A549 (cell line): Measurements from ENCODE around the gene AMACR.

ENCODE experiments used
- TF ChIP-seq, protein P1 (sequence below): fragments of >200 bp; sonication (Bioruptor Twin); formaldehyde crosslinking; IDR thresholded peaks from 3 replicates; pipeline ENCODE4 v1.5.1; 2016
- TF ChIP-seq, protein P2 (sequence below): fragments of 450-650 bp; IDR thresholded peaks from 2 replicates; pipeline ENCODE4 v1.6.1; 2014; ENCODE audit warnings: antibody characterized with exemption
- TF ChIP-seq, protein P3 (sequence below): IDR thresholded peaks from 2 replicates; pipeline ENCODE4 v1.6.1; 2012

DNA sequence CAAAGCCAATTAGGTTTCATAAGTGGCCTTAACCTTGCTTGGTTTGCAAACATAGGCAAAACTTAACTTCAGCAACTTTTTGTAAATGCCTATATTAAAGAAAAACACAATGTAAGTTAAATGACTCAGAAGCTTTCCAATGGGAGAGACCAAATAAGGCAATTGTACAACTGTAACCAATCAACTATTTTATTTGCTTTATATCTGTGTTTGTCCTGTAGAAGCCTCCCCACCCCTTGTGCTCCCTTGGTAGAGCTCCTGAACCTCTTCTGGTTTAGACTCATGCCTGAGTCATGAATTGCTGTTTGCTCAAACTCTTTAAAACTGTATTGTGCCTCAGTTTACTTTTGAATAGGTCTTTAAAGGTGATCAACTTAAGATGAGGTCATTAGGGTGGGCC is 38.1 kb upstream of the AMACR start:
- TF ChIP-seq, protein P1, sequence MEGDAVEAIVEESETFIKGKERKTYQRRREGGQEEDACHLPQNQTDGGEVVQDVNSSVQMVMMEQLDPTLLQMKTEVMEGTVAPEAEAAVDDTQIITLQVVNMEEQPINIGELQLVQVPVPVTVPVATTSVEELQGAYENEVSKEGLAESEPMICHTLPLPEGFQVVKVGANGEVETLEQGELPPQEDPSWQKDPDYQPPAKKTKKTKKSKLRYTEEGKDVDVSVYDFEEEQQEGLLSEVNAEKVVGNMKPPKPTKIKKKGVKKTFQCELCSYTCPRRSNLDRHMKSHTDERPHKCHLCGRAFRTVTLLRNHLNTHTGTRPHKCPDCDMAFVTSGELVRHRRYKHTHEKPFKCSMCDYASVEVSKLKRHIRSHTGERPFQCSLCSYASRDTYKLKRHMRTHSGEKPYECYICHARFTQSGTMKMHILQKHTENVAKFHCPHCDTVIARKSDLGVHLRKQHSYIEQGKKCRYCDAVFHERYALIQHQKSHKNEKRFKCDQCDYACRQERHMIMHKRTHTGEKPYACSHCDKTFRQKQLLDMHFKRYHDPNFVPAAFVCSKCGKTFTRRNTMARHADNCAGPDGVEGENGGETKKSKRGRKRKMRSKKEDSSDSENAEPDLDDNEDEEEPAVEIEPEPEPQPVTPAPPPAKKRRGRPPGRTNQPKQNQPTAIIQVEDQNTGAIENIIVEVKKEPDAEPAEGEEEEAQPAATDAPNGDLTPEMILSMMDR: no peak
- TF ChIP-seq, protein P2, sequence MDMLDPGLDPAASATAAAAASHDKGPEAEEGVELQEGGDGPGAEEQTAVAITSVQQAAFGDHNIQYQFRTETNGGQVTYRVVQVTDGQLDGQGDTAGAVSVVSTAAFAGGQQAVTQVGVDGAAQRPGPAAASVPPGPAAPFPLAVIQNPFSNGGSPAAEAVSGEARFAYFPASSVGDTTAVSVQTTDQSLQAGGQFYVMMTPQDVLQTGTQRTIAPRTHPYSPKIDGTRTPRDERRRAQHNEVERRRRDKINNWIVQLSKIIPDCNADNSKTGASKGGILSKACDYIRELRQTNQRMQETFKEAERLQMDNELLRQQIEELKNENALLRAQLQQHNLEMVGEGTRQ: no peak
- TF ChIP-seq, protein P3, sequence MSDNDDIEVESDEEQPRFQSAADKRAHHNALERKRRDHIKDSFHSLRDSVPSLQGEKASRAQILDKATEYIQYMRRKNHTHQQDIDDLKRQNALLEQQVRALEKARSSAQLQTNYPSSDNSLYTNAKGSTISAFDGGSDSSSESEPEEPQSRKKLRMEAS: no peak
